ENCODE data around the gene ASRGL1. TPM values are rescaled to one million over a fixed set of nuclear protein-coding genes. Genes with fewer than 3 reads are reported as not detected.

Gene ASRGL1
- total RNA-seq, 6 donors from 2014 or later = 31.2 to 82.8 (median 49.3) TPM

GRCh38 chr11:62390722-62391121 is 53.5 kb downstream of the ASRGL1 start:
- Histone ChIP-seq H3K27ac (no peak overlapping the region), H3K36me3 (peaks cover 0 to 15% (median 4%) of the 10 kb centered on the region in 4 donors), H3K27me3 (no peaks in the 10 kb centered on the region), H3K4me3 (no peak overlapping the region), H3K9me3 (no peaks in the 10 kb centered on the region), H3K4me1 (peaks cover 4 to 10% (median 6%) of the 10 kb centered on the region in 4 donors)
- no peak for ATAC-seq (ENCODE audit: low FRiP score in 2 of 2)
- TF ChIP-seq, protein P1, sequence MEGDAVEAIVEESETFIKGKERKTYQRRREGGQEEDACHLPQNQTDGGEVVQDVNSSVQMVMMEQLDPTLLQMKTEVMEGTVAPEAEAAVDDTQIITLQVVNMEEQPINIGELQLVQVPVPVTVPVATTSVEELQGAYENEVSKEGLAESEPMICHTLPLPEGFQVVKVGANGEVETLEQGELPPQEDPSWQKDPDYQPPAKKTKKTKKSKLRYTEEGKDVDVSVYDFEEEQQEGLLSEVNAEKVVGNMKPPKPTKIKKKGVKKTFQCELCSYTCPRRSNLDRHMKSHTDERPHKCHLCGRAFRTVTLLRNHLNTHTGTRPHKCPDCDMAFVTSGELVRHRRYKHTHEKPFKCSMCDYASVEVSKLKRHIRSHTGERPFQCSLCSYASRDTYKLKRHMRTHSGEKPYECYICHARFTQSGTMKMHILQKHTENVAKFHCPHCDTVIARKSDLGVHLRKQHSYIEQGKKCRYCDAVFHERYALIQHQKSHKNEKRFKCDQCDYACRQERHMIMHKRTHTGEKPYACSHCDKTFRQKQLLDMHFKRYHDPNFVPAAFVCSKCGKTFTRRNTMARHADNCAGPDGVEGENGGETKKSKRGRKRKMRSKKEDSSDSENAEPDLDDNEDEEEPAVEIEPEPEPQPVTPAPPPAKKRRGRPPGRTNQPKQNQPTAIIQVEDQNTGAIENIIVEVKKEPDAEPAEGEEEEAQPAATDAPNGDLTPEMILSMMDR (IDR thresholded peaks at IDR 0.05) = no peak
- no peak for TF ChIP-seq EP300 (IDR thresholded peaks at IDR 0.05)
- no peak for TF ChIP-seq POLR2AphosphoS5 (IDR thresholded peaks at IDR 0.05)
- no peak for TF ChIP-seq POLR2A (IDR thresholded peaks at IDR 0.05)
- no peak for DNase-seq
- 93 to 100% methylated on average over 1 of the region's 1 CpG for WGBS, 2 donors

- no peak for ATAC-seq (ENCODE audit: low FRiP score in 2 of 2)
- DNase-seq = no peak
- no peaks in the 10 kb centered on the region for H3K9me3 ChIP-seq
- 88 to 94% methylated on average over 16 of the region's 16 CpGs for WGBS, 2 donors
- H3K27me3 ChIP-seq = no peaks in the 10 kb centered on the region
- no peak overlapping the region for H3K4me3 ChIP-seq
- peaks cover 0 to 15% (median 4%) of the 10 kb centered on the region in 4 donors for H3K36me3 ChIP-seq
- no peak for TF ChIP-seq POLR2AphosphoS5 (IDR thresholded peaks at IDR 0.05)
- no peak for TF ChIP-seq POLR2A (IDR thresholded peaks at IDR 0.05)
- TF ChIP-seq, protein P1 (IDR thresholded peaks at IDR 0.05) = no peak
- H3K27ac ChIP-seq = no peak overlapping the region
- peaks cover 4 to 10% (median 6%) of the 10 kb centered on the region in 4 donors for H3K4me1 ChIP-seq
These were observed 54.6 kb downstream of the ASRGL1 start for GRCh38 chr11:62391642-62392425.

DNA sequence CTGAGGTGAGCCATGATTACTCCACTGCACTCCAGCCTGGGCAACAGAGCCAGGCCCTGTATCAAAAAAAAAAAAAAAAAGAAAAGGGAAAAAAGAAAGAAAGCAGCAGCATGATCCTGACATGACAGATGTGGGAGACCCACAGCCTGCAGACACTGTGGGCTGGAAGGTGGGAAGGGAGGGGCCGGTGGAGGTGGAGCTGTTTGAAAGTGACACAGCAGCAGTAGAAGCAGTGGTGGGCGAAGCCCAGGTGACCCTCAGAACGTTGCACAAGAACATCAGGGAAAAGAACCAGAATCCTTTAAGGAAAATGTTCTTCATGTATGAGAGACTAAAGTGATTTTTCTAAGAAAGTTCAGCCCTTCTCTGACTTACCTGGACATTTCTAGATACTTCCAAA is 55.3 kb downstream of the ASRGL1 start:
- peaks cover 0 to 15% (median 4%) of the 10 kb centered on the region in 4 donors for H3K36me3 ChIP-seq
- TF ChIP-seq POLR2AphosphoS5 (IDR thresholded peaks at IDR 0.05) (no peak), POLR2A (IDR thresholded peaks at IDR 0.05) (no peak), EP300 (IDR thresholded peaks at IDR 0.05) (no peak)
- TF ChIP-seq, protein P1 (IDR thresholded peaks at IDR 0.05) = no peak
- 80 to 84% methylated on average over 3 of the region's 3 CpGs for WGBS, 2 donors
- DNase-seq (no peak), ATAC-seq (ENCODE audit: low FRiP score in 2 of 2) (no peak)
- H3K4me1 ChIP-seq = peaks cover 4 to 10% (median 6%) of the 10 kb centered on the region in 4 donors
- H3K9me3 ChIP-seq = no peaks in the 10 kb centered on the region
- no peaks in the 10 kb centered on the region for H3K27me3 ChIP-seq
- H3K27ac ChIP-seq = no peak overlapping the region
- H3K4me3 ChIP-seq = no peak overlapping the region

DNA sequence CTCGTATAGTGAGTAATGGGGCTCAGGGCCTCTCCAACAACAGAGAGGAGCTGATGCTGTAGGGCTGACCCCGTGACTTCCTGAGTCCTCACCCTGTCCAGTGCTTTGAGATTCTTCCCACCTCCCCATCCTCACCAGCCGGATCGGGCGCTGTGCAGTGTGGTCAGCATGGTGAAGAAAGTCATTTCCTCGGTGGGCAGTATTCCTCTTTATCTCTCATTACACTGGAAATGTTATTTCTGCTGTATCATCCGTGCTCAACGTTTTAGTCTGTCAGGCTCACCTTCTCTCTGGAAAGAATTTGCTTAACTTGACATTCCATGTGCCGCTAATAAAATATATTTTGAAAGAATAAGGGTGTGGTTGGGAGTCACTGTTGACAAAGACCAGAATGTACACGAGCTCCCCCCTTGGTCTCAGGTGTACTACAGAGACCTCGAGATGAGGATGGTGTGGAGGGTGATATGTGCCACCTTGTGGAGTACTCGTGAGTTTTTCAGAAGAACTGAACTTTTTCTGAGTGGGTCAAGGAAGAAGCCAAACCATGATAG is 55.9 kb downstream of the ASRGL1 start:
- Histone ChIP-seq H3K27ac (no peak overlapping the region), H3K36me3 (peaks cover 0 to 15% (median 4%) of the 10 kb centered on the region in 4 donors), H3K27me3 (no peaks in the 10 kb centered on the region), H3K9me3 (no peaks in the 10 kb centered on the region), H3K4me3 (no peak overlapping the region), H3K4me1 (peaks cover 9 to 13% (median 11%) of the 10 kb centered on the region in 4 donors)
- no peak for DNase-seq
- TF ChIP-seq POLR2A (IDR thresholded peaks at IDR 0.05) (no peak), POLR2AphosphoS5 (IDR thresholded peaks at IDR 0.05) (no peak), EP300 (IDR thresholded peaks at IDR 0.05) (no peak)
- TF ChIP-seq, protein P1 (IDR thresholded peaks at IDR 0.05) = no peak
- ATAC-seq (ENCODE audit: low FRiP score in 2 of 2) = no peak
- 47 to 62% methylated on average over 12 of the region's 12 CpGs for WGBS, 2 donors

Data from upper lobe of left lung (tissue), 6 donors.